HCT116 (cell line): ENCODE results near the gene KCNK4. TPM values are rescaled to one million over a fixed set of nuclear protein-coding genes. Genes with fewer than 3 reads are reported as not detected.
A peak's percentile ranks its signal among the peaks of the same experiment; 100 is the strongest.

Source experiments
- ATAC-seq: fragments of 200-7000 bp; cut with Tn5 transposase; 2 replicates; pipeline ENCODE4 v1.9.1; 2020; ENCODE audit warnings: mild to moderate bottlenecking, moderate library complexity
- BruUV-seq: library from RNA; stranded (reverse); fragments of 400-500 nt; replicated peaks from 2 replicates; lab custom pipeline; 2021; lab: Mats Ljungman, UMichigan
- CTCF ChIA-PET: fragments of 300-600 bp; sonication (Branson Sonifier 250); formaldehyde crosslinking; loops from one replicate; lab custom pipeline; 2021; ENCODE audit warnings: antibody characterized with exemption; lab: Charles Lee
- POLR2A ChIA-PET: fragments of 300-600, 350-600 bp; sonication (Branson Sonifier 250); formaldehyde crosslinking; loops from one replicate; lab custom pipeline; 2021; ENCODE audit warnings: antibody characterized with exemption; lab: Charles Lee
- RAD21 ChIA-PET, 2 experiments: fragments of 300-600 bp; sonication (Branson Sonifier 250); formaldehyde crosslinking; loops; one replicate each; lab custom pipeline; 2023; ENCODE audit warnings: low total read pairs in 2 of 2; ENCODE audit not compliant: uncharacterized antibody in 2 of 2, unreplicated experiment in 2 of 2, low non-redundant PET in 1 of 2; lab: Charles Lee
- DNase-seq: peaks from one replicate; pipeline ENCODE4 v3.0.0-alpha.2; 2010; ENCODE audit warnings: low read depth, low spot score
- H2AFZ ChIP-seq: fragments of 200-600 bp; shearing (Covaris generic), sonication (generic); 2 replicates; pipeline ENCODE4 v1.6.1; 2017; ENCODE audit warnings: low read depth, mixed run types, mixed read lengths, antibody characterized with exemption, low read length; ENCODE audit not compliant: poor library complexity, severe bottlenecking
- H3K27ac ChIP-seq: 2 replicates; pipeline ENCODE4 v1.5.1; 2012; ENCODE audit warnings: low read depth, low read length
- H3K27me3 ChIP-seq: fragments of 200-600 bp; sonication (generic); 2 replicates; pipeline ENCODE4 v1.6.1; 2016; ENCODE audit warnings: mixed run types, low read length, mixed read lengths; ENCODE audit not compliant: insufficient read depth
- H3K36me3 ChIP-seq, 2 experiments: fragments of 200-500 bp in 1 of 2; fragments of 200-600 bp in 1 of 2; sonication (Bioruptor generic) in 1 of 2; sonication (generic) in 1 of 2; 2 replicates each; pipeline versions ENCODE4 v1.5.1 to v1.6.1; 2014 to 2016; ENCODE audit warnings: low read length in 2 of 2, inconsistent platforms in 1 of 2, mixed read lengths in 1 of 2, mixed run types in 1 of 2; ENCODE audit not compliant: insufficient read depth in 2 of 2, control insufficient read depth in 1 of 2
- H3K4me1 ChIP-seq, 2 experiments: fragments of 200-600 bp in 1 of 2; sonication (generic) in 1 of 2; 2 replicates each; pipeline versions ENCODE4 v1.5.1 to v1.6.1; 2012 to 2017; ENCODE audit warnings: low read length in 2 of 2, inconsistent platforms in 1 of 2, mild to moderate bottlenecking in 1 of 2, mixed read lengths in 1 of 2, mixed run types in 1 of 2, moderate library complexity in 1 of 2; ENCODE audit not compliant: insufficient read depth in 2 of 2, control insufficient read depth in 1 of 2
- H3K4me2 ChIP-seq: fragments of 200-600 bp; sonication (generic); 2 replicates; pipeline ENCODE4 v1.6.1; 2017; ENCODE audit warnings: mixed run types, low read length, mixed read lengths
- H3K4me3 ChIP-seq, 2 experiments: fragments of 200-600 bp in 1 of 2; sonication (generic) in 1 of 2; replicated peaks in 1 of 2; 2 replicates each; pipeline ENCODE4 v1.5.1; 2011 to 2016; ENCODE audit warnings: low read length in 2 of 2, control low read depth in 1 of 2, low read depth in 1 of 2, mild to moderate bottlenecking in 1 of 2, mixed read lengths in 1 of 2, mixed run types in 1 of 2
- H3K79me2 ChIP-seq: fragments of 200-600 bp; sonication (generic); 2 replicates; pipeline ENCODE4 v1.6.1; 2017; ENCODE audit warnings: mild to moderate bottlenecking, mixed run types, low read length, moderate library complexity, mixed read lengths; ENCODE audit not compliant: insufficient read depth
- H3K9ac ChIP-seq: fragments of 200-600 bp; sonication (generic); 2 replicates; pipeline ENCODE4 v1.6.1; 2016; ENCODE audit warnings: low read length, mixed read lengths
- H3K9me2 ChIP-seq: fragments of 200-600 bp; sonication (generic), shearing (Covaris generic); 2 replicates; pipeline ENCODE4 v1.6.1; 2017; ENCODE audit warnings: mixed run types, mild to moderate bottlenecking, moderate library complexity; ENCODE audit not compliant: insufficient read depth
- H3K9me3 ChIP-seq, 2 experiments: fragments of 200-500 bp in 1 of 2; fragments of 200-600 bp in 1 of 2; sonication (Bioruptor generic) in 1 of 2; sonication (generic) in 1 of 2; 2 replicates each; pipeline ENCODE4 v1.6.1; 2014 to 2017; ENCODE audit warnings: low read length in 2 of 2, mixed read lengths in 2 of 2, inconsistent platforms in 1 of 2, low read depth in 1 of 2, mild to moderate bottlenecking in 1 of 2, mixed run types in 1 of 2, moderate library complexity in 1 of 2; ENCODE audit not compliant: control insufficient read depth in 1 of 2, insufficient read depth in 1 of 2
- H4K20me1 ChIP-seq: fragments of 200-600 bp; sonication (generic), shearing (Covaris generic); 2 replicates; pipeline ENCODE4 v1.6.1; 2017; ENCODE audit warnings: mixed run types, mild to moderate bottlenecking, moderate library complexity; ENCODE audit not compliant: insufficient read depth
- EGR1 ChIP-seq: IDR thresholded peaks from 2 replicates; pipeline ENCODE4 v1.6.1; 2012; ENCODE audit warnings: low read depth
- EZH2phosphoT487 ChIP-seq: fragments of 200-600 bp; IDR thresholded peaks from 2 replicates; pipeline ENCODE4 v1.6.1; 2018; ENCODE audit warnings: antibody characterized with exemption, borderline replicate concordance
- POLR2AphosphoS5 ChIP-seq: IDR thresholded peaks from 2 replicates; pipeline ENCODE4 v1.6.1; 2011; ENCODE audit warnings: mild to moderate bottlenecking, low read depth, low read length, moderate library complexity
- TCF7L2 ChIP-seq: IDR thresholded peaks from 2 replicates; pipeline ENCODE4 v1.7.0; 2011; ENCODE audit warnings: borderline replicate concordance, inconsistent platforms; ENCODE audit not compliant: insufficient read depth, insufficient read length; ENCODE audit errors: extremely low read depth
- YY1 ChIP-seq: IDR thresholded peaks from 2 replicates; pipeline ENCODE4 v1.6.1; 2011; ENCODE audit warnings: low read length, low read depth, moderate library complexity, mild to moderate bottlenecking; ENCODE audit not compliant: insufficient replicate concordance; ENCODE audit errors: extremely low read depth
- intact Hi-C: fragments of 100-400 bp; cut with micrococcal nuclease; formaldehyde crosslinking; loops from 2 replicates; pipeline ENCODE4 v1.10.0; 2022
- total RNA-seq: library from RNA; stranded (reverse); gene quantifications from one replicate; pipeline ENCODE4 v1.2.1, GENCODE V29; 2021; ENCODE audit not compliant: unreplicated experiment
- TF ChIP-seq, protein P1 (sequence below): IDR thresholded peaks from 2 replicates; pipeline ENCODE4 v1.6.1; 2011; ENCODE audit warnings: mild to moderate bottlenecking, low read length, moderate library complexity; ENCODE audit not compliant: insufficient replicate concordance; ENCODE audit errors: extremely low read depth

KCNK4 gene
- total RNA-seq, 1 experiment from 2014 or later = not detected

DNA sequence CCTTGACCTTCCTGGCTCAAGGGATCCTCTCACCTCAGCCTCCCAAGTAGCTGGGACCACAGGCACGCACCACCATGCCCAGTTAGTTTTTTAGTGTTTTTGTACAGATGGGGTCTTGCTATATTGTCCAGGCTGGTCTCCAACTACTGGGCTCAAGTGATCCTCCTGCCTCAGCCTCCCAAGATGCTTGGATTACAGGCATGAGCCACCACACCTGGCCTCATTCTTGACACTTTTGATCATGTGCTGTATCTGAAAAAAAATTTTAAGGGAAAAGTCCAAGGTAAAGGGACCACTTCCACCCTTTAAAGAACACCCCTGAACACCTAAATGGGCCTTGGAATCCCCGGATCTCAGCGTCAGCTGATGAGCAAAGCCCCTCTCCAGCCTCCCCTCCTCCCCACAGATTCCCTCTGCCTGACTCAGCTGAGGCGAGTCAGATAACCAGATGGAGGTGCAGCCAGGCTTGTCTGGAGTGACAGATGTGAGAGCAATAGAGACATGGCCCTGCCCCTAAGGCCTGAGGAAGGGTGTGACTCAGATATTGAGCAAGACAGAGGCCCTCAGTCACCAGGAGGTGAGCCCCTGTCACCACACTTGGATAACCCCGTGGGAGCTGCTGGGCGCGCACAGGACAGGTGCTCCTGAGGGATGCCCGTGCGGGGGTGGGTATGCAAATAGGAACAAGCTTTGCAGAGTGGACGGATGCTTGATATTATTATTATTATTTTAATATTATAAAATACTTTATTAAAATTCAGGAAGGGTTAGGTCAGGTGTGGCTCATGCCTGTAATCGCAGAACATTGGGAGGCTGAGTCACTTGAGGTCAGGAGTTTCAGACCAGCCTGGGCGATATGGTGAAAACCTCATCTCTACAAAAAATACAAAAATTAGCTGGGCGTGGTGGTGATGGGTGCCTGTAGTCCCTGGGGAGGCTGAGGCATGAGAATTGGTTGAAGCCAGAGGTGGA lies 43.9 kb downstream of the KCNK4 start:
- TF ChIP-seq TCF7L2 (peak; percentile 61), EZH2phosphoT487 (no peak), POLR2AphosphoS5 (peak; percentile 72; the same call in 1 of the 2 replicates), YY1 (peak; percentile 54), EGR1 (no peak)
- TF ChIP-seq, protein P1, sequence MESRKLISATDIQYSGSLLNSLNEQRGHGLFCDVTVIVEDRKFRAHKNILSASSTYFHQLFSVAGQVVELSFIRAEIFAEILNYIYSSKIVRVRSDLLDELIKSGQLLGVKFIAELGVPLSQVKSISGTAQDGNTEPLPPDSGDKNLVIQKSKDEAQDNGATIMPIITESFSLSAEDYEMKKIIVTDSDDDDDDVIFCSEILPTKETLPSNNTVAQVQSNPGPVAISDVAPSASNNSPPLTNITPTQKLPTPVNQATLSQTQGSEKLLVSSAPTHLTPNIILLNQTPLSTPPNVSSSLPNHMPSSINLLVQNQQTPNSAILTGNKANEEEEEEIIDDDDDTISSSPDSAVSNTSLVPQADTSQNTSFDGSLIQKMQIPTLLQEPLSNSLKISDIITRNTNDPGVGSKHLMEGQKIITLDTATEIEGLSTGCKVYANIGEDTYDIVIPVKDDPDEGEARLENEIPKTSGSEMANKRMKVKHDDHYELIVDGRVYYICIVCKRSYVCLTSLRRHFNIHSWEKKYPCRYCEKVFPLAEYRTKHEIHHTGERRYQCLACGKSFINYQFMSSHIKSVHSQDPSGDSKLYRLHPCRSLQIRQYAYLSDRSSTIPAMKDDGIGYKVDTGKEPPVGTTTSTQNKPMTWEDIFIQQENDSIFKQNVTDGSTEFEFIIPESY = peak; percentile 78
- Histone ChIP-seq H3K9ac (peak overlapping the region; percentile 14; the same call in 1 of the 2 replicates), H3K9me3 (no peaks in the 10 kb centered on the region), H3K36me3 (no peaks in the 10 kb centered on the region), H3K4me2 (peak overlapping the region; percentile 67), H3K27ac (peak overlapping the region; percentile 15), H2AFZ (no peak overlapping the region), H3K9me2 (no peaks in the 10 kb centered on the region), H3K79me2 (no peaks in the 10 kb centered on the region), H3K27me3 (no peaks in the 10 kb centered on the region), H4K20me1 (no peaks in the 10 kb centered on the region), H3K4me3 (no peak overlapping the region), H3K4me1 (peaks cover 29 to 46% of the 10 kb centered on the region in 2 experiments)
- ATAC-seq (peak; percentile 88), DNase-seq (peak; percentile 96)
- CTCF ChIA-PET = interaction anchor here (0.9 to 2.2 kb wide), 4 partner anchors 12 to 31 kb away, joined by 5 to 20 read pairs (median 7); partner anchors contain the start of genes PRDX5 and TRMT112
- RAD21 ChIA-PET = interaction anchor here (0.8 to 1.6 kb wide), 3 partner anchors 17 to 31 kb away, joined by 3 to 4 read pairs (median 3); partner anchors contain the start of gene PRDX5 (in 1 of the 2)
- intact Hi-C loops = no loop called here
- BruUV-seq = no TSS peak
- POLR2A ChIA-PET = interaction anchor here (0.9 to 5.9 kb wide), 2 partner anchors 18 to 22 kb away, joined by 3 to 77 read pairs; partner anchors contain the start of genes PRDX5 and TRMT112
